K562 (cell line): Measurements from ENCODE around the gene ECSCR. TPM values are rescaled to one million over a fixed set of nuclear protein-coding genes. Genes with fewer than 3 reads are reported as not detected.
A peak's percentile ranks its signal among the peaks of the same experiment; 100 is the strongest.
"Not testable (repeated sequence)": the region's sequence is repeated elsewhere in the genome, so short reads cannot be mapped to it uniquely, and the experiment has no call there.

ENCODE experiments used
- ARNT ChIP-seq, 2 experiments: fragments of 450-650 bp; IDR thresholded peaks; 2 replicates each; pipeline ENCODE4 v1.6.1; 2016; ENCODE audit warnings: mild to moderate bottlenecking in 1 of 2
- ATF7 ChIP-seq: fragments of 450-650 bp; IDR thresholded peaks from 2 replicates; pipeline ENCODE4 v1.7.1; 2014; ENCODE audit warnings: mild to moderate bottlenecking, moderate library complexity
- CBX3 ChIP-seq, 2 experiments: IDR thresholded peaks; 1 replicate in 1 of 2; 2 replicates in 1 of 2; pipeline ENCODE4 v1.6.1; 2012; ENCODE audit warnings: inconsistent platforms in 2 of 2, low read length in 2 of 2, borderline replicate concordance in 1 of 2, control low read depth in 1 of 2
- EHMT2 ChIP-seq: fragments of 450-650 bp; IDR thresholded peaks from 2 replicates; pipeline ENCODE4 v1.6.1; 2018; ENCODE audit warnings: antibody characterized with exemption
- ESRRA ChIP-seq: fragments of 450-650 bp; IDR thresholded peaks from 2 replicates; pipeline ENCODE4 v1.6.1; 2014; ENCODE audit warnings: low read depth, mild to moderate bottlenecking, moderate library complexity, borderline replicate concordance
- FOXM1 ChIP-seq, 2 experiments: fragments of 450-650 bp in 1 of 2; sonication (generic) in 1 of 2; formaldehyde crosslinking in 1 of 2; IDR thresholded peaks; 2 replicates each; pipeline versions ENCODE4 v1.6.1 to v1.9.0; 2017 to 2022; ENCODE audit warnings: low read depth in 2 of 2, mild to moderate bottlenecking in 2 of 2, missing genetic modification reagents in 1 of 2, moderate library complexity in 1 of 2
- GABPA ChIP-seq: fragments of 200-800 bp; sonication (Bioruptor generic); conservative IDR thresholded peaks from 2 replicates; pipeline ENCODE4 v1.6.1; 2016; ENCODE audit warnings: low read depth, missing genetic modification characterization, missing compliant biosample characterization
- HDAC1 ChIP-seq, 2 experiments: fragments of 450-650 bp; IDR thresholded peaks; 2 replicates each; pipeline ENCODE4 v1.6.1; 2016 to 2017; ENCODE audit warnings: inconsistent platforms in 1 of 2, mild to moderate bottlenecking in 1 of 2, moderate library complexity in 1 of 2
- KDM5B ChIP-seq: fragments of 200-600 bp; sonication (generic); IDR thresholded peaks from 2 replicates; pipeline ENCODE4 v1.6.1; 2012; ENCODE audit warnings: low read depth, mild to moderate bottlenecking, moderate library complexity, low read length, control low read depth, inconsistent platforms; ENCODE audit not compliant: insufficient replicate concordance
- MTA3 ChIP-seq: fragments of 450-650 bp; formaldehyde crosslinking; IDR thresholded peaks from 2 replicates; pipeline ENCODE4 v1.6.1; 2017; ENCODE audit warnings: mild to moderate bottlenecking, borderline replicate concordance
- NR2C1 ChIP-seq, 2 experiments: fragments of 450-650 bp; IDR thresholded peaks; 2 replicates each; pipeline ENCODE4 v1.6.1; 2017; ENCODE audit warnings: mild to moderate bottlenecking in 2 of 2, antibody characterized with exemption in 1 of 2, inconsistent platforms in 1 of 2, missing compliant biosample characterization in 1 of 2, missing genetic modification characterization in 1 of 2
- NR2C2 ChIP-seq, 2 experiments: fragments of 200-800 bp in 1 of 2; sonication (Bioruptor generic) in 1 of 2; sonication (generic) in 1 of 2; formaldehyde crosslinking in 1 of 2; IDR thresholded peaks; 2 replicates each; pipeline versions ENCODE4 v1.6.1 to v1.8.0; 2016 to 2022; ENCODE audit warnings: mild to moderate bottlenecking in 1 of 2, missing compliant biosample characterization in 1 of 2, missing genetic modification characterization in 1 of 2, missing genetic modification reagents in 1 of 2
- PHF8 ChIP-seq: fragments of 200-600 bp; sonication (generic); IDR thresholded peaks from 2 replicates; pipeline ENCODE4 v1.6.1; 2012; ENCODE audit warnings: mixed run types, mild to moderate bottlenecking, inconsistent platforms, low read length, moderate library complexity, borderline replicate concordance
- PKNOX1 ChIP-seq: fragments of 450-650 bp; IDR thresholded peaks from 2 replicates; pipeline ENCODE4 v1.6.1; 2016
- PML ChIP-seq: IDR thresholded peaks from 2 replicates; pipeline ENCODE4 v1.6.1; 2012; ENCODE audit warnings: low read length, inconsistent platforms
- RB1 ChIP-seq: fragments of 450-650 bp; IDR thresholded peaks from 2 replicates; pipeline ENCODE4 v1.6.1; 2017; ENCODE audit warnings: low read depth, mild to moderate bottlenecking
- SP1 ChIP-seq: sonication (generic); formaldehyde crosslinking; IDR thresholded peaks from 2 replicates; pipeline ENCODE4 v1.8.1; 2022; ENCODE audit warnings: mild to moderate bottlenecking, missing genetic modification reagents
- SUPT5H ChIP-seq: fragments of 450-650 bp; IDR thresholded peaks from 2 replicates; pipeline ENCODE4 v1.6.1; 2016
- TEAD1 ChIP-seq, 2 experiments: fragments of 450-650 bp in 1 of 2; sonication (generic) in 1 of 2; formaldehyde crosslinking; IDR thresholded peaks; 2 replicates each; pipeline versions ENCODE4 v1.4.0 to v1.8.0; 2020 to 2022; ENCODE audit warnings: mild to moderate bottlenecking in 2 of 2, missing genetic modification reagents in 1 of 2
- TOE1 ChIP-seq, 2 experiments: fragments of 450-650 bp in 1 of 2; sonication (generic) in 1 of 2; formaldehyde crosslinking in 1 of 2; IDR thresholded peaks; 2 replicates each; pipeline versions ENCODE4 v1.7.1 to v1.8.0; 2016 to 2022; ENCODE audit warnings: borderline replicate concordance in 2 of 2, mild to moderate bottlenecking in 2 of 2, antibody characterized with exemption in 1 of 2, inconsistent platforms in 1 of 2, low read depth in 1 of 2, missing genetic modification reagents in 1 of 2, moderate library complexity in 1 of 2
- ZBED1 ChIP-seq: IDR thresholded peaks from 2 replicates; pipeline ENCODE4 v1.6.1; 2014
- polyA plus RNA-seq, 8 experiments: library from polyadenylated mRNA; depleted of rRNA in 4 of 8; stranded (reverse) in 5 of 8; unstranded in 3 of 8; fragments of >200 nt; fragmentation: Nextera tagmentation in 2 of 8; fragmentation: Illumina TruSeq in 1 of 8; extraction: Ambion mirVana in 2 of 8; extraction: Trizol in 1 of 8; gene quantifications; 2 replicates each; pipeline versions ENCODE4 v1.2.1 to v1.2.3, GENCODE V29; 2011 to 2014; ENCODE audit warnings: inconsistent platforms in 1 of 8, missing spikeins in 1 of 8
- total RNA-seq, 7 experiments: library from RNA; depleted of rRNA in 6 of 7; stranded (reverse); fragments of >200 nt in 6 of 7; fragmentation: Illumina TruSeq in 2 of 7; extraction: Trizol in 2 of 7; gene quantifications; 2 replicates each; pipeline versions ENCODE4 v1.2.1 to v1.2.3, GENCODE V29; 2011 to 2021; ENCODE audit warnings: low replicate concordance in 1 of 7
- TF ChIP-seq, protein P1 (sequence below): sonication (generic); formaldehyde crosslinking; IDR thresholded peaks from 2 replicates; pipeline ENCODE4 v1.8.0; 2022; ENCODE audit warnings: mild to moderate bottlenecking, missing genetic modification reagents
- TF ChIP-seq, protein P2 (sequence below): fragments of 250-450 bp; sonication (Bioruptor Pico); IDR thresholded peaks from 2 replicates; pipeline ENCODE4 v1.5.1; 2021; ENCODE audit warnings: mild to moderate bottlenecking

The ECSCR gene
- total and polyA plus RNA-seq, 9 of the 15 experiments (the other 6 are each of a cell fraction or from before 2014, with no cell fraction given): 0.10 to 0.25 (median 0.13) TPM; not detected in 6

GRCh38 chr5:139503879-139504278 lies 41.3 kb upstream of the ECSCR start (continued):
- TF ChIP-seq SP1 (CRISPR knock-in tag) (0 out of 2 replicates have a peak, but pooled peaks have one; percentile 24), EHMT2 (peak; percentile 85), TEAD1 (CRISPR knock-in tag; IDR thresholded peaks at IDR 0.05) (peak in 1 of 2 experiments; percentile 10; a peak in 1 of 4 replicates), GABPA (tag) (peak; percentile 30; the same call in 1 of the 2 replicates), ZBED1 (peak; percentile 76; the same call in 1 of the 2 replicates), HDAC1 (IDR thresholded peaks at IDR 0.05) (peak in 1 of 2 experiments; percentile 38; a peak in 2 of 4 replicates), MTA3 (peak; percentile 61; the same call in 1 of the 2 replicates), RB1 (0 out of 2 replicates have a peak, but pooled peaks have one; percentile 13), NR2C2 (tag; IDR thresholded peaks at IDR 0.05) (peak; percentile 67; the same call in 1 of the 2 replicates), KDM5B (peak; percentile 43), TOE1 (IDR thresholded peaks at IDR 0.05; ENCODE audit: borderline replicate concordance) (peak; percentile 83; the same call in 1 of the 2 replicates), NR2C1 (tag; IDR thresholded peaks at IDR 0.05) (peak; percentile 46; the same call in 1 of the 2 replicates), PKNOX1 (peak; percentile 63), FOXM1 (IDR thresholded peaks at IDR 0.05; ENCODE audit: low read depth) (peak; percentile 55), PML (0 out of 2 replicates have a peak, but pooled peaks have one; percentile 30), ESRRA (peak; percentile 67), CBX3 (IDR thresholded peaks at IDR 0.05; ENCODE audit: borderline replicate concordance in 1 of 2, low read length in 2 of 2) (peak in 1 of 2 experiments; percentile 43; a peak in 1 of 3 replicates), ATF7 (peak; percentile 43), PHF8 (peak; percentile 30; the same call in 1 of the 2 replicates), ARNT (IDR thresholded peaks at IDR 0.05) (peak; percentile 90 to 91; a peak in 3 of 4 replicates), SUPT5H (peak; percentile 44)
- TF ChIP-seq, protein P1, sequence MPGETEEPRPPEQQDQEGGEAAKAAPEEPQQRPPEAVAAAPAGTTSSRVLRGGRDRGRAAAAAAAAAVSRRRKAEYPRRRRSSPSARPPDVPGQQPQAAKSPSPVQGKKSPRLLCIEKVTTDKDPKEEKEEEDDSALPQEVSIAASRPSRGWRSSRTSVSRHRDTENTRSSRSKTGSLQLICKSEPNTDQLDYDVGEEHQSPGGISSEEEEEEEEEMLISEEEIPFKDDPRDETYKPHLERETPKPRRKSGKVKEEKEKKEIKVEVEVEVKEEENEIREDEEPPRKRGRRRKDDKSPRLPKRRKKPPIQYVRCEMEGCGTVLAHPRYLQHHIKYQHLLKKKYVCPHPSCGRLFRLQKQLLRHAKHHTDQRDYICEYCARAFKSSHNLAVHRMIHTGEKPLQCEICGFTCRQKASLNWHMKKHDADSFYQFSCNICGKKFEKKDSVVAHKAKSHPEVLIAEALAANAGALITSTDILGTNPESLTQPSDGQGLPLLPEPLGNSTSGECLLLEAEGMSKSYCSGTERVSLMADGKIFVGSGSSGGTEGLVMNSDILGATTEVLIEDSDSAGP (CRISPR knock-in tag): 0 out of 2 replicates have a peak, but pooled peaks have one; percentile 52
- not testable (repeated sequence) for TF ChIP-seq NR2C2 (CRISPR knock-in tag; IDR thresholded peaks at IDR 0.05); TOE1 (CRISPR knock-in tag; IDR thresholded peaks at IDR 0.05; ENCODE audit: borderline replicate concordance, low read depth); NR2C1 (IDR thresholded peaks at IDR 0.05); FOXM1 (CRISPR knock-in tag; IDR thresholded peaks at IDR 0.05; ENCODE audit: low read depth)
- TF ChIP-seq, protein P2, sequence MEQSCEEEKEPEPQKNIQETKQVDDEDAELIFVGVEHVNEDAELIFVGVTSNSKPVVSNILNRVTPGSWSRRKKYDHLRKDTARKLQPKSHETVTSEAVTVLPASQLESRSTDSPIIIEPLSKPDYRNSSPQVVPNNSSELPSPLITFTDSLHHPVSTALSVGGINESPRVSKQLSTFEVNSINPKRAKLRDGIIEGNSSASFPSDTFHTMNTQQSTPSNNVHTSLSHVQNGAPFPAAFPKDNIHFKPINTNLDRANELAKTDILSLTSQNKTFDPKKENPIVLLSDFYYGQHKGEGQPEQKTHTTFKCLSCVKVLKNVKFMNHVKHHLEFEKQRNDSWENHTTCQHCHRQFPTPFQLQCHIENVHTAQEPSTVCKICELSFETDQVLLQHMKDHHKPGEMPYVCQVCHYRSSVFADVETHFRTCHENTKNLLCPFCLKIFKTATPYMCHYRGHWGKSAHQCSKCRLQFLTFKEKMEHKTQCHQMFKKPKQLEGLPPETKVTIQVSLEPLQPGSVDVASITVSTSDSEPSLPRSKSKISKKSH (CRISPR knock-in tag): 0 out of 2 replicates have a peak, but pooled peaks have one; percentile 39
